NT2/D1 (cell line): ENCODE results near the gene AGMAT.

Experiments used
- SUZ12 ChIP-seq: IDR thresholded peaks from 2 replicates; pipeline ENCODE4 v1.6.1; 2011; ENCODE audit not compliant: insufficient read length, insufficient read depth; ENCODE audit errors: extremely low read depth
- YY1 ChIP-seq: IDR thresholded peaks from 2 replicates; pipeline ENCODE4 v1.6.1; 2011; ENCODE audit not compliant: insufficient read length, insufficient read depth
- ZNF274 ChIP-seq: IDR thresholded peaks from 2 replicates; pipeline ENCODE4 v1.6.1; 2011; ENCODE audit warnings: mild to moderate bottlenecking, low read depth, low read length

DNA sequence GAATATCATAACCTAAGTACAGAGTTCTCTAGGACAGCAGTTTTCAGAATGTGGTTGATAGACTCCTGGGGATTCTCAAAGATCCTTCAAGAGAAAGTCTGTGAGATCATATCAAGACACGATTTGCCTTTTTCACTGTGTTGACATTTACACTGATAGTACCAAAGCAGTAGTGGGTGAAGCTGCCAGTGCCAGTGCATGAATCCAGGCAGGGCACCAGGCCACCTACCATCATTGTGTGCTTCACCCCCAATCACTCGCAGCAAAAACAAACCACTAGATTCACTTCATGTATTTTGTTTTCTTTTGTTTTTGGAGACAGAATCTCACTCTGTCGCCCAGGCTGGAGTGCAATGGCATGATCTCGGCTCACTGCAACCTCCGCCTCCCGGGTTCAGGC, 34.3 kb downstream of the AGMAT start:
- TF ChIP-seq YY1 (no peak), ZNF274 (no peak), SUZ12 (no peak)
